Activated CD4-positive, alpha-beta T cell treated with anti-CD3 and anti-CD28 coated beads, Interleukin-10, Interleukin-2, amounts not matched to agents 100 ng/mL and 50 ng/mL, durations not matched to agents 16 hours and 8 hours (primary cell): Measurements from ENCODE around the gene PCDHGC3.

Experiments used
- DNase-seq: peaks from one replicate; pipeline ENCODE4 v3.0.0-alpha.2; 2020

The PCDHGC3 gene

DNA sequence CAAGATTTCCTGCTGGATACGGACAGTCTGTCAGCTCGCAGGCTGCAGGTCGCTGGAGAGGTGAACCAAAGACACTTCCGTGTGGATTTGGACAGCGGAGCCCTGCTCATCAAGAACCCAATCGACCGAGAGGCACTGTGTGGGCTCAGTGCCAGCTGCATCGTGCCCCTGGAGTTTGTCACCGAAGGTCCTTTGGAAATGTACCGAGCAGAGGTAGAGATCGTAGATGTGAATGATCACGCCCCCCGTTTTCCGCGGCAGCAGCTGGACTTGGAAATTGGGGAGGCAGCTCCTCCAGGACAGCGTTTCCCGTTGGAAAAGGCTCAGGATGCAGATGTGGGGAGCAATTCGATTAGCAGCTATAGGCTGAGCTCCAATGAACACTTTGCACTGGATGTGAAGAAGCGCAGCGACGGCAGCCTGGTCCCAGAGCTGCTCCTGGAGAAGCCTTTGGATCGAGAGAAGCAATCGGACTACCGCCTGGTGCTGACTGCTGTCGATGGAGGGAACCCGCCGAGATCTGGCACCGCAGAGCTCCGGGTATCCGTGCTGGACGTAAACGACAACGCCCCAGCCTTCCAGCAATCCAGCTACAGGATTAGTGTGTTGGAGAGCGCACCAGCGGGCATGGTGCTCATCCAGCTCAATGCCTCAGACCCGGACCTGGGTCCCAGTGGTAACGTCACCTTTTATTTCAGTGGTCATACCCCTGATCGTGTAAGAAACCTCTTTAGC is 9.7 kb downstream of the PCDHGC3 start:
- DNase-seq = no peak

DNA sequence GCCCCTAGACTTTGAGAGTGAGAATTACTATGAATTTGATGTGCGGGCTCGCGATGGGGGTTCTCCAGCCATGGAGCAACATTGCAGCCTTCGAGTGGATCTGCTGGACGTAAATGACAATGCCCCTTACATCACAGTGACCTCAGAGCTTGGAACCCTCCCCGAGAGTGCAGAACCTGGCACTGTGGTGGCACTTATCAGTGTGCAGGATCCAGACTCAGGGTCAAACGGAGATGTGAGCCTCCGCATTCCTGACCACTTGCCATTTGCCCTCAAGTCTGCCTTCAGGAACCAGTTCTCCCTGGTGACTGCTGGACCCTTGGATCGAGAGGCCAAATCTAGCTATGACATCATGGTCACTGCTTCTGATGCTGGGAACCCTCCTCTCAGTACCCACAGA is 10.3 kb downstream of the PCDHGC3 start:
- DNase-seq = no peak

- DNase-seq = no peak
Measured at GRCh38 chr5:141487131-141487530, 11.4 kb downstream of the PCDHGC3 start.

DNA sequence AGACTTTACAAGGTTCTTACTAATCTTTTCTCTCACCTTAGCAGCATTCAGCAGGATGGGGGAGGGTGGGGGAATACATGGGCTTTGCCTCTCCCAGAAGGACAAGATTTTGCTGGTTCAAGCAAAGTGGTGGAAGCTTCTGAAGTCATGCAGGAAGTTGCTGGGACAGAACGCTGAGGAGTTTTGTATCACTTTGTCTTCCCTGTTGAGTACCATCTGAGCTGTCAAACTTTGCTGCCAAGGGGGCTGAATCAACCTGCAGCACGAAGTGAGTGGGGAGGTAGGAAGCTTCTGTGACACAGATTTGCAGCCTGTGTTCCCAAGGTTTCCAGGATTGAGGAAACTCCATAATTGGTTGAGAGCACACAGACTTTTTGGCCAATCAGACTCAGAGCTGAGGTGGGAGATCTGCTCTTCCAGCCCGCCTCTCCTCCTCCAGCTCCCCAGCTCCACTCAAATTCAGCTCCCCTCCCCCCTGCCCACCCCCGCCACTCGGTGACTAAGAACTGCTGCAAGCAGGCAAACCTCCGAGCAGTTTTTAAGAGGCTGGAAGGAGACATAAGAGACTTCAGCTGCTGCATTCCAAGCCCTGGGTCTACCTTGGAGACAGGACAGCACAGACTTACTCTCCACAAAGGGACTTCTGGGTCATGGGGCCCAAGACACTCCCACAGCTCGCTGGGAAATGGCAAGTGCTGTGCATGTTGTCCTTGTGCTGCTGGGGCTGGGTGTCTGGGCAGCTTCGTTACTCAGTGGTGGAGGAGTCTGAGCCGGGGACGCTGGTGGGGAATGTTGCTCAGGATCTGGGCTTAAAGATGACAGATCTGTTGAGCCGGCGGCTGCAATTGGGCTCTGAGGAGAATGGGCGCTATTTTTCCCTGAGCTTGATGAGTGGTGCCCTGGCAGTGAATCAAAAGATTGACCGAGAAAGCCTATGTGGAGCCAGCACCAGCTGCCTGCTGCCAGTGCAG is 13.1 kb downstream of the PCDHGC3 start, which contains the start of gene PCDHGC5:
Gene PCDHGC5 (plus strand): TSS at position 491 of the 971 bp plus-strand sequence. CDS start 160 bp downstream, at position 651.
- DNase-seq = no peak

GRCh38 chr5:141489841-141490240 is 14.1 kb downstream of the PCDHGC3 start:
- DNase-seq = no peak

DNA sequence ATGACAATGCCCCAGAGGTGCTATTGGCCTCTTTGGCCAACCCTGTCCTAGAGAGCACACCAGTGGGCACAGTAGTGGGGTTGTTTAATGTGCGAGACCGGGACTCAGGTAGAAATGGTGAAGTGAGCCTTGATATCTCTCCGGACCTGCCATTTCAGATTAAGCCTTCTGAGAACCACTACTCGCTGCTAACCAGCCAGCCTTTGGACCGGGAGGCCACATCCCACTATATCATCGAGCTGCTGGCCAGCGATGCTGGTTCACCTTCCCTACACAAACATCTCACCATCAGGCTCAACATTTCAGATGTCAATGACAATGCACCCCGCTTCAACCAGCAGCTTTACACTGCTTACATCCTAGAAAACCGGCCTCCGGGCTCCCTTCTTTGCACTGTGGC is 14.5 kb downstream of the PCDHGC3 start:
- DNase-seq = no peak

- no peak for DNase-seq
Measured at GRCh38 chr5:141490771-141491170, 15.0 kb downstream of the PCDHGC3 start.

GRCh38 chr5:141491323-141492167 is 15.8 kb downstream of the PCDHGC3 start:
- DNase-seq = no peak

GRCh38 chr5:141492168-141492885 is 16.6 kb downstream of the PCDHGC3 start:
- no peak for DNase-seq

DNA sequence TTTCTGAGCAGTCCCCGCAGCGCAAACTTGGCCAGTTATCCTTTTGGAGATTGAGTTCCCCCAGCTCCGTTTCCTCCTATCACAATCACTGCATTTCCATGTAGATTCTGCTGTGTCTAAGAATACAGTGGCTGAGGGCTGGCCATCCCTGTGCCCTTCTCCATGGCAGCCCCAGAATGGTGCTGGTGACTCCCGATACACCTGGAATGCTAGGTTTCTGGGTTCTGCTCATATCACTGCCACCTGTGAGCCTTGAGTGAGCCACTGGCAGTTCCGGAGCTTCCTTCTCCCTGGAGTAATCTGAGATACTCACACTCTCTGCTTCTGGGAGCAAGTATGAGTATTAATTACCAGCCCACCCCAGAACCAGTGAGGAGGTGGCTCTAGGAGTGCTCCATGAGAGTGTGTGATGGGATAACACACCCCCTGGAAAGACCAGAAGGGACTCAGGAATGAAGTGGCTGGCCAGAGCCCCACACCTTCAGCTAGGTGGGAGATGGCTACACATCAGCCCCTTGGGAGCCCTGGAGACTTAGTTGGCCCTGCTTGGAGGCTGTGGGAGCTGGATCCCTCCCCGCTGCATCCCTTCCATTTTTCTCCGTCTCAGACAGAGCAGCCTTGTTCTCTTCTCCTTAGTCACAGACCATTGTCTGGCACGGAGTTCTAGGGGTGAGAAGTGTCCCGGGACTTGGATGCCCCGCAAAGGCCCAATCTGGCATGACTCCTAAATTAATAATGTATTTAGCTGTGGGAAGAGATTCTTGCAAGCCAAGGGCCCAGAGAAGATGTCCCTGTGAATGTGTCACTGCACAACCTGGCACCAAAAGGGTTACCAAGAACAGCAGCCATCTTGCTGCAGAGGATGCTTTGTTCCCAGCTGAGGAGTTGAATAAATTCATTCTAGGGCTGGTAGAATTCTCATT is 18.0 kb downstream of the PCDHGC3 start:
- no peak for DNase-seq

GRCh38 chr5:141494761-141495452 is 19.1 kb downstream of the PCDHGC3 start:
- DNase-seq = no peak

- DNase-seq = no peak
Measured at GRCh38 chr5:141495453-141495811, 19.7 kb downstream of the PCDHGC3 start.

DNA sequence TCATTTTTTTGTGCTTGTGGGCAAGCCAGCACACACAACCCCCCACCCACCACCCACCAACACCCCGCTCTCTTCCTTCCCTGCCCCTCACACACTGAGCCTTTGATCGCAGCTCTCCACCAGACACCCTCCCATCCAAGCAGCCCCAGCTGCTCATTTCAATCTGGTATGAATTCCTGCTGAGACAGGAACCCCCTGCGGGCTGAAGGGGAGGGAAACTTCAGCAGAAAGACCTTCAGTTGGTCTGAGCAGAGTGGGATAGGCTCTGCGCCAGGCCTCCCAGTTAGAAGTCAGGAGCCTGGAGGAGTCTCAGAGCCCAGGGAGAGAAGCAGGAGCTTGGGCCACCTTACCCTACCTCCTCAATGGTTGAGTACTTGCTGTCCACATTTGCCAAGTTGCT is 20.3 kb downstream of the PCDHGC3 start:
- no peak for DNase-seq

DNA sequence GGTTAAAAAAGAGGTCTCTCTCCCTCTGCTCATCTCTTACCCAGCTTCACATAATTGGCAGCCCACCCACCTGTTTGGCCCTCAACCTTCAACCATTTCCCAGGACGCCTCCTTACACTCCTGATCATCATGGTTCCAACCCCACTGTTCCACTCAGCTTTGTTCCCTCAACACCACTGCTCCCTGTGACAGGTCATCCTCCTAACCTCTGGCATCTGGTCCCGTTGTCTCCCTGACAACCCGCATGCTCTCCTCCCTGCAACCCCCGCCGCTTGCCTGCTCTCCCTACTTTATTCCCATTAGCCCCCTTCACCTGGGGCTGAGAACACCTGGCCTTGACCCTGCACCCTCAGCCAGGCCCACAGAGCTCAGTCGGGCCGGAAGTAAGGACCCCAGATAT is 26.0 kb downstream of the PCDHGC3 start:
- no peak for DNase-seq

DNA sequence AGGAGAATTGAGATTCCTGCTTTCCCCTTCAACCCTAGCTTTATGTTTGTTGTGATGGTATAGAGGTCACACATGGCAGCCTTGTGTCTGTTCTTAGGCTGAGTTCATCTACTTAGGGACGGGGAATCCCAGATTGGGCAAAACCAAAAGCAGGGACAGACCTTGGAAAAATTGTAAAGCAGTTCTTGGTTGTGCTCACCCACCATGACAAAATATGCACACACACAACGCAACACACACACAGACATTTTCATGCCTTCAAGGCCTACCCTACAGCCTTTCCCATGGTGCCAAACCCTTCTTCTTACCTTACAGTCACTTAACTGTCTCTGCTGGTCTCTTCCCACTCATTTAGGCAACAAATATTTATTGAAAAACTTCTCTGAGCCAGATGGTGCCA is 27.9 kb downstream of the PCDHGC3 start:
- DNase-seq = no peak

- DNase-seq = no peak
Measured at GRCh38 chr5:141504216-141504615, 28.4 kb downstream of the PCDHGC3 start.

DNA sequence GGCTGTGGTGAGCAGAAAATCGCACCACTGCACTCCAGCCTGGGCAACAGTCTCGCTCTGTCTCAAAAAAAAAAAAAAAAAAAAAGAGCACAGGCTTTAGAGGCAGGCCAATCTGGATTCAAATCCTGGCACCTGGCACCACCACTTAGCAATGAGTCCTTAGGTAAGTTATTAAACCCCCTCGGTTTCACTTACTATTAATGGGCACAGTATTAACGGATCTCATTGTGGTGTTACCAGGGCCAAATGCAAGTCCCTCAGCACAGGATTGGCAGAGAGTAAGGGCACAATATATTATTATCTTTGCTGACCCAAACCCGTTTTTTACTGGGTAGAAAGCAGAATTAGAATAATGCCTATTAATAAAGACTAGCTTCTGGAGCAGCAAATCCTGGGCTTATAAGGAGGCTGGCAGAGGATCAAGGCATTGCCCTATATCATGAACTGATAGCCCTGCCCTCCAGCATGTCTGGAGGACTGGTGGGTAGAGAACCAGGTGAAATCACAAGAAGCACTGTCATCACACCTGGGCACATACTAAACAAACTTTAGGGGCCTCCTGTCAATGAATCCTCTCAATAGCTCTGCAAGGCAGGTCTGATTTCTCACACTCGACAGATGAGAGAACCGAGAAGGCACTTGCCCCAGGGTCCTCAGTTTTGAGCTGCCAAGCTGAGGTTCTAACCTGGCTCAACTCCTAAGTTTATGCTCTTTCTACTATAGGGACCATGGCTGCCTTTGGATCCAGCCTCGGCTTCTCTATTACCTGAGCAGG is 30.8 kb downstream of the PCDHGC3 start:
- DNase-seq = no peak

DNA sequence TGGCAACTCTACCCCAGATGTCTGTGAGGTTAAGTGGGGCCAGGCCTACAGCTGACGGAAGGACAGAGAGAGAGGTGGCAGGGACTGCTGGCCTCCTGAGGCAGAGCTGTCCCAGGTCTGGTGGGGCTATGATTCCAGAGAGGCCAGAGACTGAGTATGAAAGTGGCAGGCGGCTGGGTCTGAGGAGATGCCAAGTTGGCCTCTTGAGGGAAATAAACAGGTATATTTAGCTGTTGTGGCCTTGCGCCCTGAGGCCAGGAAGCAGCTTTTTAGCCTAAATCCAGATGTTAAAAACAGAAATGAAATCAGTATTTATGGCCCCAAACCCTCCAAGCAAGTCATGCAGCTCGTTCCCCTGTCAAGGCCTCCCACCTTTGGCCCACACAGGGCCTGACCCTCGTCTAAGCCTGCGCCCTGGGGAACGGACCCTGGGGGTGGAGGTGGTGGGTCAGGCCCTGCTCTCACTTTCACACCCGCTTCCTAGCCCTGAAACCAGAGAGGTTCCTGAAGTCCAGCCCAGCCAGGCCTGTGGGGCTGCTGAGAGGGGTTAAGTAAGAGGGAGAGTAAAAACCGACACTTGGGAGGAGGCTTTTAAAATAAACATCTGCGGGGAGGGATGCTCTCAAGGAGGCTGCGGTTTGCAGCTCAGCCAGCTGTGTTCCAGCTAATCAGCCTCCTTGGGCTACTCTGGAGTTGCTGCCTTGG is 31.8 kb downstream of the PCDHGC3 start:
- no peak for DNase-seq

GRCh38 chr5:141508440-141508797 is 32.7 kb downstream of the PCDHGC3 start:
- DNase-seq = no peak
